Endothelial cell of umbilical vein (primary cell): Measurements from ENCODE around the gene IGFL2. TPM values are rescaled to one million over a fixed set of nuclear protein-coding genes. Genes with fewer than 3 reads are reported as not detected.

Experiments used
- BruUV-seq: library from RNA; stranded (reverse); fragments of 400-500 nt; replicated peaks from 2 replicates; lab custom pipeline; 2021; lab: Mats Ljungman, UMichigan
- CTCF ChIA-PET: fragments of 300-600, 350-600 bp; sonication (Branson Sonifier 250); formaldehyde crosslinking; loops from one replicate; lab custom pipeline; 2021; ENCODE audit warnings: antibody characterized with exemption, inconsistent platforms; lab: Charles Lee
- POLR2A ChIA-PET: fragments of 300-600, 350-600 bp; sonication (Branson Sonifier 250); formaldehyde crosslinking; loops from one replicate; lab custom pipeline; 2021; ENCODE audit warnings: antibody characterized with exemption, inconsistent platforms; lab: Charles Lee
- DNase-seq: peaks from one replicate; pipeline ENCODE4 v3.0.0-alpha.2; 2011; ENCODE audit warnings: low read depth, low spot score
- FAIRE-seq: peaks from 2 replicates; lab custom pipeline; 2011; peaks lifted over from hg19 to GRCh38; lab: Jason Lieb, UNC
- H2AFZ ChIP-seq: 2 replicates; pipeline ENCODE4 v1.6.0; 2012; ENCODE audit warnings: low read depth, low read length, control low read depth, inconsistent platforms
- H3K27ac ChIP-seq: 2 replicates; pipeline ENCODE4 v1.5.1; 2011; ENCODE audit warnings: low read depth, mild to moderate bottlenecking, control low read depth, low read length, moderate library complexity; ENCODE audit not compliant: insufficient read depth
- H3K27me3 ChIP-seq, 2 experiments: 2 replicates each; pipeline versions ENCODE4 v1.6.0 to v1.6.1; 2011; ENCODE audit warnings: low read length in 2 of 2, mixed read lengths in 1 of 2; ENCODE audit not compliant: control insufficient read depth in 2 of 2, insufficient read depth in 2 of 2
- H3K36me3 ChIP-seq, 2 experiments: 2 replicates in 1 of 2; 3 replicates in 1 of 2; pipeline ENCODE4 v1.5.1; 2011; ENCODE audit warnings: low read length in 2 of 2, mild to moderate bottlenecking in 1 of 2, moderate library complexity in 1 of 2; ENCODE audit not compliant: control insufficient read depth in 2 of 2, insufficient read depth in 2 of 2; ENCODE audit errors: extremely low read depth in 1 of 2
- H3K4me1 ChIP-seq: 3 replicates; pipeline ENCODE4 v1.5.1; 2011; ENCODE audit warnings: mild to moderate bottlenecking, low read length; ENCODE audit not compliant: control insufficient read depth, insufficient read depth; ENCODE audit errors: extremely low read depth
- H3K4me2 ChIP-seq: 2 replicates; pipeline ENCODE4 v1.6.1; 2011; ENCODE audit warnings: low read length, control low read depth, mixed read lengths; ENCODE audit not compliant: insufficient read depth
- H3K4me3 ChIP-seq, 3 experiments: fragments of 200-600 bp in 1 of 3; sonication (generic), shearing (Covaris generic) in 1 of 3; replicated peaks in 1 of 3; 2 replicates each; pipeline ENCODE4 v1.5.1; 2011 to 2016; ENCODE audit warnings: control low read depth in 3 of 3, low read length in 3 of 3, mild to moderate bottlenecking in 2 of 3, inconsistent platforms in 1 of 3, low read depth in 1 of 3, moderate library complexity in 1 of 3; ENCODE audit not compliant: insufficient read depth in 1 of 3
- H3K79me2 ChIP-seq: 2 replicates; pipeline ENCODE4 v1.6.0; 2012; ENCODE audit warnings: low read length, inconsistent platforms; ENCODE audit not compliant: control insufficient read depth, insufficient read depth
- H3K9ac ChIP-seq: replicated peaks from 2 replicates; pipeline ENCODE3; 2011; ENCODE audit warnings: low read length, control low read depth; ENCODE audit not compliant: insufficient read depth; ENCODE audit errors: extremely low read depth
- H3K9me1 ChIP-seq: replicated peaks from 3 replicates; pipeline ENCODE4 v1.6.0; 2011; ENCODE audit warnings: mild to moderate bottlenecking, low read length; ENCODE audit not compliant: control insufficient read depth, insufficient read depth; ENCODE audit errors: extremely low read depth
- H3K9me3 ChIP-seq: replicated peaks from 2 replicates; pipeline ENCODE4 v1.5.1; 2012; ENCODE audit warnings: low read length, inconsistent platforms; ENCODE audit not compliant: control insufficient read depth, insufficient read depth
- H4K20me1 ChIP-seq: replicated peaks from 2 replicates; pipeline ENCODE3; 2011; ENCODE audit warnings: mild to moderate bottlenecking, low read length; ENCODE audit not compliant: control insufficient read depth, insufficient read depth; ENCODE audit errors: extremely low read depth
- CTCF ChIP-seq, 2 donors: IDR thresholded peaks; 1 replicate in 1 of 2; 2 replicates in 1 of 2; pipeline ENCODE4 v1.5.1; 2011; ENCODE audit warnings: low read length in 2 of 2, mild to moderate bottlenecking in 2 of 2, moderate library complexity in 2 of 2, control low read depth in 1 of 2, inconsistent platforms in 1 of 2, low read depth in 1 of 2; ENCODE audit not compliant: insufficient read depth in 1 of 2; ENCODE audit errors: extremely low read depth in 1 of 2
- EZH2 ChIP-seq: IDR thresholded peaks from 2 replicates; pipeline ENCODE4 v1.6.1; 2012; ENCODE audit warnings: borderline replicate concordance, low read depth, mild to moderate bottlenecking, moderate library complexity, low read length, inconsistent platforms; ENCODE audit not compliant: severe bottlenecking
- FOS ChIP-seq: IDR thresholded peaks from 2 replicates; pipeline ENCODE4 v1.6.1; 2011; ENCODE audit warnings: mild to moderate bottlenecking, low read length, moderate library complexity, borderline replicate concordance; ENCODE audit not compliant: insufficient read depth
- GATA2 ChIP-seq: IDR thresholded peaks from 2 replicates; pipeline ENCODE4 v1.7.0; 2011; ENCODE audit warnings: low read depth, mild to moderate bottlenecking, moderate library complexity, mixed read lengths, low read length; ENCODE audit not compliant: insufficient read length, insufficient read depth
- JUN ChIP-seq: IDR thresholded peaks from 2 replicates; pipeline ENCODE4 v1.6.1; 2011; ENCODE audit warnings: borderline replicate concordance, low read depth; ENCODE audit not compliant: insufficient read length, insufficient read depth
- MAX ChIP-seq: IDR thresholded peaks from 2 replicates; pipeline ENCODE4 v1.6.1; 2011; ENCODE audit not compliant: insufficient read depth, insufficient read length
- MYC ChIP-seq: IDR thresholded peaks from one replicate; pipeline ENCODE4 v1.6.1; 2011; ENCODE audit warnings: mild to moderate bottlenecking, low read depth, low read length
- POLR2A ChIP-seq: IDR thresholded peaks from 2 replicates; pipeline ENCODE4 v1.6.1; 2012; ENCODE audit warnings: low read depth, mild to moderate bottlenecking, control low read depth, low read length
- POLR2AphosphoS5 ChIP-seq: IDR thresholded peaks from 2 replicates; pipeline ENCODE4 v1.6.1; 2012; ENCODE audit warnings: low read depth, mild to moderate bottlenecking, control low read depth, low read length, moderate library complexity; ENCODE audit not compliant: insufficient read depth
- dilution Hi-C: fragments of 300-500 bp; cut with MboI; formaldehyde crosslinking; loops from one replicate; pipeline ENCODE4 v1.15.0; 2019; ENCODE audit warnings: low sequenced_read_pairs; ENCODE audit not compliant: extremely low pct_ligation_motif_present
- intact Hi-C: fragments of 100-400 bp; cut with micrococcal nuclease; formaldehyde crosslinking; loops from one replicate; pipeline ENCODE4 v1.10.0; 2022
- polyA plus RNA-seq, 4 experiments: library from polyadenylated mRNA; depleted of rRNA in 3 of 4; stranded (reverse) in 3 of 4; unstranded in 1 of 4; fragments of >200 nt; gene quantifications; 2 replicates each; pipeline versions ENCODE4 v1.2.1 to v1.2.3, GENCODE V29; 2011 to 2012; ENCODE audit warnings: missing spikeins in 1 of 4
- total RNA-seq: library from RNA; stranded (reverse); gene quantifications from 2 replicates; pipeline ENCODE4 v1.2.3, GENCODE V29; 2021

IGFL2 gene
- total and polyA plus RNA-seq, 2 donors (not counting 3 experiments of a cell fraction or from before 2014, with no cell fraction given), result not detected

- POLR2A ChIA-PET, result no interaction called here
Measured at GRCh38 chr19:46204008-46204407, 56.0 kb downstream of the IGFL2 start.

GRCh38 chr19:46205183-46205984 lies 57.3 kb downstream of the IGFL2 start:
- peaks cover 5 to 7% of the 10 kb centered on the region in 2 experiments for H3K27me3 ChIP-seq
- H3K9me3 ChIP-seq, result no peaks in the 10 kb centered on the region
- dilution Hi-C loops (no loop called here), intact Hi-C loops (no loop called here)
- H4K20me1 ChIP-seq, result no peaks in the 10 kb centered on the region
- H3K9ac ChIP-seq, result no peak overlapping the region
- FAIRE-seq, result no peak
- no TSS peak for BruUV-seq
- H3K79me2 ChIP-seq, result no peaks in the 10 kb centered on the region
- no peak overlapping the region for H2AFZ ChIP-seq
- ChIA-PET POLR2A (no interaction called here), CTCF (interaction anchor here (1.2 to 1.4 kb wide), 2 partner anchors 16 to 177 kb away, joined by 3 read pairs; no protein-coding TSS in a partner anchor)
- H3K4me2 ChIP-seq, result no peak overlapping the region
- no peak for DNase-seq
- no peaks in the 10 kb centered on the region for H3K4me1 ChIP-seq
- H3K36me3 ChIP-seq, result no peaks in the 10 kb centered on the region
- H3K4me3 ChIP-seq, result no peak overlapping the region
- no peak overlapping the region for H3K27ac ChIP-seq
- H3K9me1 ChIP-seq, result no peaks in the 10 kb centered on the region
- TF ChIP-seq POLR2AphosphoS5 (no peak), CTCF (IDR thresholded peaks at IDR 0.05; ENCODE audit: extremely low read depth in 1 of 2, insufficient read depth in 1 of 2, low read depth in 1 of 2, low read length in 2 of 2) (no peak), POLR2A (no peak), GATA2 (no peak), MYC (no peak), EZH2 (no peak), FOS (no peak), JUN (no peak), MAX (no peak)

More at GRCh38 chr19:46204008-46204407, 56.0 kb downstream of the IGFL2 start:
- Histone ChIP-seq H3K9me3 (no peaks in the 10 kb centered on the region), H2AFZ (no peak overlapping the region), H3K9ac (no peak overlapping the region), H3K36me3 (no peaks in the 10 kb centered on the region), H3K4me2 (no peak overlapping the region), H3K9me1 (no peaks in the 10 kb centered on the region), H3K79me2 (no peaks in the 10 kb centered on the region), H3K4me3 (no peak overlapping the region), H4K20me1 (no peaks in the 10 kb centered on the region), H3K27ac (no peak overlapping the region), H3K4me1 (no peaks in the 10 kb centered on the region), H3K27me3 (peaks cover 2 to 3% of the 10 kb centered on the region in 2 experiments)
- FAIRE-seq (no peak), DNase-seq (no peak)
- BruUV-seq, result no TSS peak
- CTCF ChIA-PET, result interaction anchor here (1.0 kb wide), 1 partner anchor 15 kb away, joined by 4 read pairs; no protein-coding TSS in a partner anchor
- intact Hi-C loops, result no loop called here
- TF ChIP-seq GATA2, result no peak
- no peak for TF ChIP-seq JUN
- no peak for TF ChIP-seq MAX
- TF ChIP-seq POLR2AphosphoS5, result no peak
- no peak for TF ChIP-seq FOS
- no peak for TF ChIP-seq POLR2A
- TF ChIP-seq MYC, result no peak
- dilution Hi-C loops, result no loop called here
